ENCODE results near the gene ATP9B.
"Not testable (repeated sequence)": the region's sequence is repeated elsewhere in the genome, so short reads cannot be mapped to it uniquely, and the experiment has no call there.

Gene ATP9B

DNA sequence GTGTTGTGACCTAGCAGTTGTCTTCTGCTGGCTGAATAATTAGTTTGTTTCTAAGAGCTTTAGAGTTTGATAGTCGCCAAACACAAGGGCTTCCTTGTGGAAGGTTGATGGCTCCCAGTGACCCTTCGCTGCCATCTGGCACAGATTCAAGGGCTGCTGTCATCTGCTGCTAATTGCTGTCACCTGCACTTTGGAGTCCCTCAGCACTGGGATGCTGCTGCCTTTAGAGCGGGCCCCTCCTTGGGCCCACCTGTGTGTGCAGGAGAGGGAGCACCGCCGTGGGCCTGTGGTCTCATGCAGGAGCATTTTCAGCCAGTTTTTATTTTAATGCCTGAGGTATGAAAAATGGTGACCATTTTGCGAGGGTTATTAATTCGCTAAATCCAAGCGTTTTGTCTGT, 172.6 kb downstream of the ATP9B start:
- DNase-seq (ENCODE audit: low spot score), result no peak

DNA sequence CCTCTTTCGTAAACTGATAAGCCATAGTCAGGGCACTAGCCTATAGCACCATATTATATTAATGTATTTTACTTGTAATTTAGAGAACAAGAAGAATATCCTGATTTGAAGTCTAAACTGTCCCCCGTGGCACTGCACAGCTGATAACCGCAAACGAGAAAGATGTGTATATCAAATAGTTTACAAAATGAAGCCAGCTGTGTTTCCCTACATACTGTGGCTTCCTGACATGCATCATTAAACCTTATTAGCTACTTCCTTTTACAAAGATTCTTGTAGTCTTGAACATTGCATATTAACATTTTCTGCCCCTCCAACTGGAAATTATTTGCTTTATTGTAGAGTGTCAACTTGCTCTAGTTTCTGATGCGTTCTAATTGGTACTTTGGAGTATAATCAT, 173.1 kb downstream of the ATP9B start:
- no peak for DNase-seq (ENCODE audit: low spot score)

DNA sequence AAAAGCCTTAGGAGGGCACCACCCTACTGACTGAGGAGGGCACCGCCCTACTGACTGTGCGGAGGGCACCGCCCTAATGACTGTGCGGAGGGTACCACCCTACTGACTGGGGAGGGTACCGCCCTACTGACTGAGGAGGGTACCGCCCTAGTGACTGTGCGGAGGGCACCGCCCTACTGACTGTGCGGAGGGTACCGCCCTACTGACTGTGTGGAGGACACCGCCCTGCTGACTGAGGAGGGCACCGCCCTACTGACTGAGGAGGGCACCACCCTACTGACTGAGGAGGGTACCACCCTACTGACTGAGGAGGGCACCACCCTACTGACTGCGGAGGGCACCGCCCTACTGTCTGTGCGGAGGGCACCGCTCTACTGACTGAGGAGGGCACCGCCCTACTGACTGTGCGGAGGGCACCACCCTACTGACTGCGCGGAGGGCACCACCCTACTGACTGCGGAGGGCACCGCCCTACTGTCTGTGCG, 176.4 kb downstream of the ATP9B start:
- no peak for DNase-seq (ENCODE audit: low spot score)

DNA sequence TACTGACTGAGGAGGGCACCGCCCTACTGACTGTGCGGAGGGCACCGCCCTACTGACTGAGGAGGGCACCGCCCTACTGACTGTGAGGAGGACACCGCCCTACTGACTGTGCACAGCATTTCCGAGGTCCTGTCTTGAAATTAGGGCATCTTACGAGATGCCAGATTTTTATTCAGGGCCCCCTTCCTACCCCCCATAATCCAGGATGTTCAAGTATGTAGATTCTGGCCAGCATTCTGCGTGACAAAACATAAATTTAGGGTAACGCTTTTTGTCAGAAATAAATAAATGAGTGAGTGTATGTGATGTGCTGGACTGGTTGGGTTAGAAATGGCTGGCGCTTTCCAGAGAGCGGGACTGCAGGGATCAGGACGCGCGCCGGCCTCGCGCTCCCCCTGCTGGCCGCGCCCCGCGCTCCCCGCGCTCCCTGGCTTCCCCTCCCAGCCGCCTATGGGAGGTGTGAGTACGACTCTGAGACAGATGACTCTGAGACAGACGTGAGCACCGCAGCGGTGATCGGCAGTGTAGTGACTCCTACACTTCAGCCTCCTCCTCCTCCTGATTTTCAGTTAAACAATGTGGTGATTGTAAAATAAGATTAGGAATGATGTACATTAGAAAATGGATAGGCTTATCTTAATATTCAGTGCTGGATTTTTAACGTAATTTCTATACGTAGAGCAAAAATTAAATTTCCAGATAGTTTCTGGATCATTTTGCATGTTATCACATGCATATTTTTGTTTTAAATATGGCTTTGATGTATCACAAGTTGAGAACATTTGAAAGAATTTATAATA, 177.3 kb downstream of the ATP9B start:
- DNase-seq (ENCODE audit: low spot score), result peak; percentile 72

DNA sequence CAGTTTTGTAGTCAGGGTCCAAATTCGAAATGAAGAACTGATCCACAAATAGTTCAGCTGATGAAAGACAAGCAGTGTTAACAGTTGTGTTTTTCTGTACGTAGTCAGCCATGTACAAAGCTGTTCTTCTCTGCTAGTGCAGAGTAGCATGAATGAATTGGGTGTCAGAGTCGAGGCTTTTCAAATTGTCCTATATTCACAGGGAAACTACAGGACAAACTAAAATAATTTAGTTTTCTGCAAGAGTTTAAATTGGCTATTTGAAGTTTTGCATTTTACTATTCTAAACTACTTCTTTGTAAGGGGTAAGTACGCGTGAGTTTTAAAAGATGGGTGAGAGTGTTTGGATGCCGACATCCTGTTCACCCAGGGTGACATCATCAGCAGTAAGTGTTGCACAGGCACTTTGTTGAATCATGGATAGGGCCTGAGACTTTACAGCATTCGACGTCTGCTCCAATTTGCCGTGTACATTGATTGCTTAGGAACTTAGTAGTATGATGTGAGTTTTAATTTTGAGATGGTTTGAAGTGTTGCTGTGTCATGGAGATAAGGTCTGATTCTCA, 179.4 kb downstream of the ATP9B start:
- DNase-seq (ENCODE audit: low spot score), result no peak

DNA sequence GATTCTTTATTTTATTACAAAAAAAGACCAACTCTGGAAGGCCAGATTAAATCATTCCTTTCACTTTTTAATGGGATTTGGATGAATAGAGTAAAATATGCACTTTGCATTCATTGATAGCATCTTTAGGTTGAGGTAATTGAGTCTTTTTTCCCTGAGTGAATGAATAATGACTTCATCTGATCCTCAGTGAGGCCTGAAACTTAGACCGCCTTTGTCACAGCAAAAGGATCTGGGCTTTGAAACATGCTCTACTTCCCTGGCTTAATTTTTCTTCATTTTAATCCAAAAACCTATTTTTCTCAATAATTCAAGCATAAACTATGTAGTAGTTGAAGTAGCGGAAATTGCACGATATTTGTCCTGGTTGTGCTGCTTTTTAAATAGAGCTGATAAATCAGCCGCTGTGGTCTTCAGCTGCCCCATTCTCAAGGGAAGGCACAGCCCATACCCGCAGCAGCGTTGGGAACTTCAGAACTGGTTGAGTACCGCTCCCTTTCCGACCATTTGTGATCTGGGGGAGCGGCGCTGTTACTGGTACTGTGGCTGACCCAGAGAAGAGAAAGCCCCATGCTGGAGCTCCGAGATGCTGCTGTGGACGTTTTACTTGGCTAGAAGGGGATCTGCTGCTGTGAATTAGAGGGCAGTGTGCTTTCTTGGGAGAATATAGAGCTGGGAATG, 181.2 kb downstream of the ATP9B start:
- DNase-seq (ENCODE audit: low spot score), result no peak

DNA sequence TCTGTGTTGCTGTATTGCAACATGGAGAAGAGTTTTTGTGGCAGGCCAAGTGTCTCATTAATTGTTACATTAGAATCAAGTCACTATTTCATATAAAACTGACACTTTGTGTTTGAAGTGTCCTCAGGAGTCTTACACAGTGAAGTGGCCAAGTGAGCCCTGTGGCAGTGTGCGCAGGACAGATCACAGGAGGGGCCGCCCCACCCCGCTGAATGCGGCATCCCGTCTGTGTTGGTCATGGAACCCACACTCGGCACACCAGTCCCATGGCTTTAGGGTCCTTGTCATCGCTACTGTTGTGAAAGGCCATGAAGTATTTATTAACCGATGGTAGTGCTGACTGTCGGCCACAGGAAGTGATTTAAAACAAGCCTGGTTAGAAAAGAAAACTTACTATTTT, 181.8 kb downstream of the ATP9B start:
- no peak for DNase-seq (ENCODE audit: low spot score)

DNA sequence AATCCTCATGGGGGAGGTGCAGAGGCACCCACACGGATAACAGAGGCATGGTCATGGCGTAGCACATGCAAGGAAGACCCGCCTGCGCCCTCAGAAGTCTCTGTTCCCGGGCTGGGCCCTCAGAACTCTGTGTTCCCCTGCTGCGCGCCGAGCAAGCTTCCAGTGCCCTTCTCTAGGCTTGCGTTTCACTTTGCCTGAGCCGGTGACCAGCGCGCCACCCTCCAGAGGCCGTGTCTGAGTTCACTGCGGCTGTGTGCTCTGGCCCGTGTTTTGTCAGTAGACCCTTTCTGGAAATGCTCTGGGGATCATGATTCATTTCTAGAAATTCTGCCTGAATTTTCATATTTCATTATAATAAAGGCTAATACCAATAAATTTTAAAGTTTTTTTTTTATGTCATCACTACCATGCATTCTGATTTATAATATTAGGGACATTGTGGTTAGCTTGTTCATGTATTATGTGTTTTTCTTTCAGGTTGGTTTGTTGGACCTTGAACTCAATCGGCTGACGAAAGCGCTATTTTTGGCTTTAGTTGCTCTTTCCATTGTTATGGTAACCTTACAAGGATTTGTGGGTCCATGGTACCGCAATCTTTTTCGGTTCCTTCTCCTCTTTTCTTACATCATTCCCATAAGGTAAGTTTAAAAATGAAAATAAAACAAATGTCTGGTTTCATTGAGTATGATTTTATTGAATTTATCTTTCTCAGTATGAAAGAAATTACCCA, 183.9 kb downstream of the ATP9B start:
- peak; percentile 23 for DNase-seq (ENCODE audit: low spot score)

DNA sequence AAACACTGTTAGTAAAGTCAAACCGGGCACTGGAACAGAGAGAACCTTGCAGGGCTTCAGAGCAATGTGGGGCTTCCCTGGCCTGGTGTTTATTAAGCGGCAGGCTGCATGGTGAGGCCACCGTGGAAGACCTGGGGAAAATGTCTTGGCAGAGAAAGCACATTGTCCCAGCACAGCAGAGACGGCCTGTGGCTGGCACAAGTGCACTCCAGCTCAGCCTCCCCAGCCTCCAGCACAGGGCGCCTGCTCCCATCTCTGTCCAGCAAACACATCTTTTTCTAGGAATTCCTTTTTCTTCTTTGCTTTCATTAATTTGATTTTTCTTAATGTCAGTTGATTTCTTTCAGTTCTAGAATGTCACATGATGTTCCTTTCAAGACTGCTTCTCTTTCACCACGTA, 188.3 kb downstream of the ATP9B start:
- no peak for DNase-seq (ENCODE audit: low spot score)

DNA sequence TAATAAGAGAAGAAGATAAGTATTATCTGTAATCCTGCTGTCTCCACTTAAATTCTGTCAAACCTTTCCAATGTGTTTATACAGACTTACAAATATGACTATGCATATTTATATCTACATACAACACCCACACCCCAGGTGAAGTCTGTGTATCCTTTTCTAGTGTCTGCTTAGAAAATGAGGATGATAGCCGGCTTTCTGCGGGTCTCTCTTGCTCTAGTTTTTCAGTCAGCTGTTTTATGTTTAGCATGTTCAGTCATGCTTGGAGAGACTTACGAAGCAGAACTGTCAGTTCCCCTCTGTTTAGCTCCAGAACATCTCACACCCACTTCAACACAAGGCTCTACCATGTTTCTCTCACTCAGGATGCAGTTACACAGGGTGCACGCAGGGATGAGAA, 189.3 kb downstream of the ATP9B start:
- DNase-seq (ENCODE audit: low spot score), result no peak

DNA sequence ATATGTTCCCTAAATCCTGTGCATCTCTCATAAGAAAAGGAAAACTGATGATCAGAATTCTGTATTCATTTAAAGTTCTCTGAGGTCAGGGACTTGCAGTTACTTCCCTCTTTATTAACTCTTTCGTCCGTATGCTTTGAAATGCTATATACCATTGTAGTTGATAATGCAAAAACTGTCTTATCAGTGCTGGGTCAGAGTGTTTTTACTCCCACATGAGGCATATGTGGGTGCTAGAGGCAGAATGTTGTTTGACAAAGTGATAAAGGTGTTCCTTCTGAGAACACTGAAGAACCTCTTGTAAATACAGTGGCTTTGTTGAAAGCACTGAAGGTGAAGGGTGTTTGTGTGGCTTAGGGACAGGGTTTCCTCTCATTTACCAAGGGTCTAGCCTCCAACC, 190.0 kb downstream of the ATP9B start:
- DNase-seq (ENCODE audit: low spot score), result no peak

DNA sequence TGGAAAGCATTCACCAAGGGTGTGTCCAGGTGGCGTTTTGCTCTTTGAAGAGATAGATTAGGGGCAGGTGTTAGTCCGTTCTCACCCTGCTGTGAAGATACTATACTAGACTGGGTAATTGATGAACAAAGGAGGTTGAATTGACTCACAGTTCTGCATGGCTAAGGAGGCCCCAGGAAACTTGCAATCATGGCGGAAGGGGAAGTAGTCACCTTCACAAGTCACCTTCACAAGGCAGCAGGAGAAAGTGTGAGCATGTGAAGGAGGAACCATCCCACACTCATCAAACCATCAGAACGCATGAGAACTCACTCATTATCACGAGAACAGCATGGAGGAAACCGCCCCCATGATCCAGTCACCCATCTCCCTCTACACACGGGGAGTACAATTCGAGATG, 190.8 kb downstream of the ATP9B start:
- DNase-seq (ENCODE audit: low spot score), result no peak

DNA sequence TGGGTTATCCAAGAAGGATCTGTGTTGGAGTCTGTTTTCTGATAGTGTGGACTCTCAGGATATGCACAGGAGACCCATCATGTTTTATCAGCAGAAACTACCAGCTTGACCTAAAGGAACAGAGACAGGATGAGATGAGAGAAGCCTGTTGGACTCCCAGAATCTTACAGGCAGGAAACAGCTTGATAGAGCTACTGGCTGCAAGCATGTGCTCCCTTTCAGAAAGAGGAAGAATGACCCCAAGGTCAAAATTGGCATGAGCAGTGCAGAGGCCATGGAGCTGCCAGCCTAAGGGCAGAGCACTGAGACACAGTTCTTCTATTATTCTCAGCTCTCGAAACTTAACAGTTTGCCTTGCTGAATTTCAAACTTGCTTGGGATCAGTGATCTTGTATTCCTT, 191.3 kb downstream of the ATP9B start:
- DNase-seq (ENCODE audit: low spot score), result no peak

DNA sequence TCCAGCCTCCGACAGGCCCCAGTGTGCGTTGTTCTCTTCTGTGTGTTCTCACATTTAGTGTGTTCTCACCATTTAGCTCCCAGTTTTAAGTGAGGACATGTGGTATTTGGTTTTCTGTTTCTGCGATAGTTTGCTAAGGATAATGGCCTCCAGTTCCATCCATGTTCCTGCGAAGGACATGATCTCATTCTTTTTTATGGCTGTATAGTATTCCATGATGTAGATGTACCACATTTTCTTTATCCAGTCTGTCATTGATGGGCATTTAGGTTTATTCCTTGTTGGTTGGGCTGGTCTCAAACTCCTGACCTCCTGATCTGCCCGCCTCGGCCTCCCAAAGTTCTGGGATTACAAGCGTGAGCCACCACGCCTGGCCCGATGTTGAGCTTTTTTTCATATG, 195.9 kb downstream of the ATP9B start:
- DNase-seq (ENCODE audit: low spot score), result not testable (repeated sequence)

DNA sequence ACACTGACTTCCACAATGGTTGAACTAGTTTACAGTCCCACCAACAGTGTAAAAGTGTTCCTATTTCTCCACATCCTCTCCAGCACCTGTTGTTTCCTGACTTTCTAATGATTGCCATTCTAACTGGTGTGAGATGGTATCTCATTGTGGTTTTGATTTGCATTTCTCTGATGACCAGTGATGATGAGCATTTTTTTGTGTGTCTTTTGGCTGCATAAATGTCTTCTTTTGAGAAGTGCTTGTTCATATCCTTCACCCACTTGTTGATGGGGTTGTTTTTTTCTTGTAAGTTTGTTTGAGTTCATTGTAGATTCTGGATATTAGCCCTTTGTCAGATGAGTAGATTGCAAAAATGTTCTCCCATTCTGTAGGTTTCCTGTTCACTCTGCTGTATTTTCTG, 202.6 kb downstream of the ATP9B start:
- not testable (repeated sequence) for DNase-seq (ENCODE audit: low spot score)

DNA sequence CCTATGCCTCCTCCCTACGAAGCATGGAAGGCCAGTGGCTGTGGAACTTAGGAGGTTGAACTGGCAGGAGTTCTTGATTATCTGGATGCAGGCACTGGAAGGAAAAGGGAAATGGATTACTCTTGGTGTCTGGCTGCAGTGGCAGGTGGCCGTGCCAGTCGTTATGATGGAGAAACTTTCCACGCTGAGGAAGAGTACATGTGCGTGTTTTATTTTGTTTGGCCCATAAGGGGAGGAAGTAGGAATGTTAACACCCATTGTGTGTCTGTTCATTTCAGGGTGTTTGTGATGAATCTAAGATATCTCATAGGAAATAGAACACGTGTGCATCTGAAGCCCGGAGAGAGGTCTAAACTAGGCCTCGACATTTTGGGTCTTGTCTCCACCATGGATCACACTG, 203.7 kb downstream of the ATP9B start:
- DNase-seq (ENCODE audit: low spot score), result no peak

DNA sequence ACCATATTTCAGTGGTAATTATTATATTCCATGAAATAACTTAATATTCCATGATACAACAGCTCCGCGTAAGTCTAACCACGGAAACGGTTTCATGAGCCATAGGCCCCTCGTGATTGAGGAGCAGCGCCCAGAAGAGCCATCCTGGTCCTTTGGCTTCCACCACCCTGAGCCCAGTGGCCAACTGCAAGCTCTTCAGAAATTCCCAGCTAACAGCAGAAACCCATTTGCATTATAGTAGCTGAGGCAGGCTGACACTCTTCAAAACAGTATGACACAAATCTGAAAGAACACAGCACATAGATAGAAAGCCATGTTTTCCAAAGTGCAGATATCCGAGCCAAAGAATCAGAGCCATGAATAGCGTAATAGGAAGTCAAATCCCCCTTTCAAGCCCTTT, 205.6 kb downstream of the ATP9B start:
- DNase-seq (ENCODE audit: low spot score), result no peak

DNA sequence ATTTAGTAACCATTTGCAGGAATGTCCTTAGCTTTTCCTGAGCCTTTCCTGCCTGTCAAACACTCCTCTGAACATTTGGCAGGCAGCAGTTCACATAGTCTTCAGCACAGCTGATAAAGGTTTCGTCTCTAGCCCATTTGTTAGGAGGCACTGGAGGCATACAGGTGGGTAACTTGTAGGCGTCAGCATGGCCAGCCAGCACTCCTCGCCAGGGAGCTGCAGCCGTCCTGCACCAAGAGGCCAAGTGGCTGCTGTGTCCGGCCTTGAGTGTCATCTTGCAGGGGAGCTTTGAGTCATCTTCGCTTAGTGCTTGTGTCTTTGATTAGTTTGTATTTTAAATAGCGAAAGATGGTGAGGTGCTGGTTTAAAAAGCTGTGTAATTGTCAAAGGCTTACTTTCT, 206.3 kb downstream of the ATP9B start:
- DNase-seq (ENCODE audit: low spot score), result no peak

DNA sequence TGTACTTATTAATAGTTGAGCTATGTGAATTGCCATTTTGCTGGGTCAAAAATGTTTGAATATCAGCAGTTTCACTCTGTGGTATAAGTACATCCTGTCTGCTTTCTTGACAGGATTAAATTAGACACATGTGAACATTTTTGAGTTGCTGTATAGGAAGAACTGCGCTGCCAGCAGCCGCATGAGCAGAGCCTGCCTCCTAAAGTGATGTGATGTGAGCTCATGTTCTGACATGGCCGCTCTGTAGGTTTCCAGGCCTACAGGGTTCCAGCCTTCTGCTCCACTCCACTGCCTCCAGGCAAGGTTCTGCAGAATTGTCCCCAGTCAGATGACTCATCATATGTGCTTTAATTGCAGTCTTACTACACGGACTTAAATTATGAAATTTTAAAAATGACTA, 206.8 kb downstream of the ATP9B start:
- no peak for DNase-seq (ENCODE audit: low spot score)

DNA sequence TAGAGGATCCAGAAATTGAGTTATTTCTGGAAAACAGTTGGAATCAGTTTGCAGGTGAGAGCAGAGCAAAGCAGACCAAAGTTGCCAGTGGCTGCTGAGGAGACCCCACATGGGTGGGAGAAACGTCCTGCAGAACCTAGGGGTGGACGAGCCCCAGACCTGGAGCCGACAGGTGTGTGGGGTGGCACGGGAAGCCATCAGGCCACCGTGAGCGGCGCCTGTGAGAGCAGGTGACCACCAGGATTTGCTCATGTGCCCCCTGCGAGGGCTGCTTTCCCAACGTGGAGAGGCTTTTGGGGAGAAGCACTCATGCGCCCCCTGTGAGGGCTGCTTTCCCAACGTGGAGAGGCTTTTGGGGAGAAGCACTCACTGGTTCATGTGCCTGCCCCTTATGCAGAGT, 209.7 kb downstream of the ATP9B start:
- DNase-seq (ENCODE audit: low spot score), result no peak

DNA sequence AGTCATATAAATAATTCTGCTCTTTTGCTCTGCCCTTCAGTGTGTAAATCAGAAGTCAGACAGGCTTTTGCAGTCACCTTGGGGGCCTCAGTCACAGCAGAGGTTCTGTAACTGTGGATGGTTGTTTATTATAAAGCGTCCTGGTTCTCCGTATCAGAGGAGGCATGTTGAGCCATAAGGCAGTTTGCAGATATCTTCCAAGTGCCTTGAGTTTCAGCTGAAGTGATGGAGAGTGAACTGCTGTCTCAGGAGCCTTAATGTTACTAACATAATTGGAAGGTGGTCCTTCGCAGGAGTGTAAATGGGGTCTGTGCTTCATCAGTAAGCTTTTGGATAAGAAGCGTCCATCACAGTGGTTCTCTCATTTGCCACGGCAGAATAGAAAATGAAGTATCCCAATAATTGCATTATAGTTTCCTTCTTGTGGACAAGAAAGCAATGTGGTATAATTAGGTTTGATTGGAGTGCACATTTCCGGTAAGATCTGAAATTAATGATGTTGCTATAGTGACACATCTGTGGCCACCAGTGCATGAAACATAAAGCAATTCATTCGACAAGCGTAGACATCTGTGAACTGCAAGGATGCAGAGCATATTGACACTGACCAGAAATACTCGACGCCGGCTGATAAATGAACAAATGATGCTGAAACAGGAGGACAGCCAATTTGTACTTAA, 214.1 kb downstream of the ATP9B start:
- DNase-seq (ENCODE audit: low spot score), result no peak

DNA sequence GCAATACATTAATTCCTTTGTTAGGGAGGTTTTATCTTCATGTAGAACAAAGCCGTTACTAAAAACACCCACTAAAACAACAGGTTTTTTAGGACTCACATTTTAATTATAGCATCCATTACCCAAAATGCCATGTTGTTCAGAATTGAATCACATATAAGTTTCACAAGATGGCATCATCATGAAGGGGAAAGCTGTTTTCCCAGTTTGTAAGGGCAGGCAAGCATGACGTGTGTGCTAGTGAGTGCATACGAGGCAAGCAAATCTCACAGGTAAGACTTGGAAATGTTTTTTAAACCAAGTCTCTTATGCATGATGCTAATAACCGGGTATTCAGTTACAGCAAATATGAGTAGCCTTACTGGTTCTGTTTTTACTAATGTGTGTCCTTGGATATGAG, 214.7 kb downstream of the ATP9B start:
- no peak for DNase-seq (ENCODE audit: low spot score)

All from HuH-7 (cell line).